Measurements from ENCODE around the gene SLC11A2.
A peak's percentile ranks its signal among the peaks of the same experiment; 100 is the strongest.
"Not testable (repeated sequence)": the region's sequence is repeated elsewhere in the genome, so short reads cannot be mapped to it uniquely, and the experiment has no call there.

Gene SLC11A2

DNA sequence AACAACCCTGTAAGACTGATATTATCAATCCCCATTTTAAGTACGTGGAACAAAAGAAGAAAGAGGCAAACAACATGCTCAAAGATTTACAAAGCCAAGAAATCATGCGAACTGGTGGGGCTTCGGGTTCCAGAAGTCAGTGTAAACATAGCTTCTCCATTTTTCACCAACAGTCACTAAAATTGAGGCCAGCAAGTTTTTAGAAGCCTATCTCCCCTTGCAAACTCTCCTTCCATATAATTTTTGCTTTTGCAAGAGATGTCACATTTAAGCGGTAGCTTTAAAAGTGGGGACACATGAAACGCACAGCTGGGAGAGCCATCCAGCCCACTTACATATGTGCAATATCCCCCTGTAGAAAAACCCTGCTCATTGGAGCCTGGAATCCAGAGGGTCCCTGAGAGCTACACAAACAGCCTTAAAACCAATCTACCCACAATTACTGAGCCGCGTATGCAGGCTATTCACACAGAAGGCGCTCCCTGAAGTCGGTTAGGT lies 797 bp downstream of the SLC11A2 start:
- DNase-seq, result peak; percentile 23

GRCh38 chr12:51023625-51024382 lies 2.4 kb downstream of the SLC11A2 start:
- no peak for DNase-seq

DNA sequence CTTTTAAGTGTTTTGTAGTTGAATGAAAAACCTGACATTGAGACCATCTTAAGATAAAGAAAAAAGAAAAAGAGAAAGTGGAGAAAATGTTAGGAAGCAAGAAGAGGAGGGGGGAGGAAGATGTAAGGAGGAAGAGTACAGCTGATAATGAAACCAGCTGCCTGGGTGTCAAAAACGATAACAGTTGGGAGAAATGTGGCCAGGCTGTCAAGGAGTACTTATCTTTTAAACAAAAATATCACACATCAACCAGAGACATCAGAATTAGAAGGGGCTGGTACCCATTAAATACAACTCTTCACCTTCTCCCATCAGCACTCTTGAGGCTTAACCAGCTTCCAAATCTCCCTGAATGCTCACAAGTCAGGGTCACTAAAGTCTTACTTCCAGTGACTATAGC lies 4.5 kb downstream of the SLC11A2 start:
- DNase-seq, result peak; percentile 51

DNA sequence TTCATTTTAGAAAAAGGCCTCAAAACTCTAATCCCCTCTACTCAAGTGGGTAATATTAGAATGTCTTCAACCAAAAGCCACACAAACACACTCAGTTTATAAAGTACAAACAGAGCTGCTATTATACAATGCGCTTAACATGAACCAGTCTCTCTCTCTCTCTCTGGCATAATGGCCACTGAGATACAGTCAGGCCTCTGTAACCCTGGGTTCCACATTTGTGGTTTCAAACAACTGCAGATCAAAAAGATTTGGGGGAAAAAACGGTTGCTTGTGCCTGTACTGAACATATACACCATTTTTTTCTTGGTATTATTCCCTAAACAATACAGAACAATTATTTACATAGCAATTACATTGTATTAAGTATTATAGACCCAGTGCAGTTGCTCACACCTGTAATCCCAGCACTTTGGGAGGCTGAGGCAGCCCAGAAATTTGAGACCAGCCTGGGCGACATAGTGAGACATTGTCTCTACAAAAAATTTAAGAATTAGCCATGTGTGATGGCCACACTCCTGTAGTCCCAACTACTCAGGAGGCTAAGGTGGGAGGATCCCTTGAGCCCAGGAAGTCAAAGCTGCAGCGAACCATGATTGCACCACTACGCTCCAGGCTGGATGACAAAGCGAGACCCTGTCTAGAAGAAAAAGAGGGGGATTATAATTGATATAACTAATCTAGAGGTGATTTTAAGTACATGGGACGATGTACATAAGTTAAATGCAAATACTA lies 5.6 kb downstream of the SLC11A2 start:
- DNase-seq, result no peak

GRCh38 chr12:51019927-51020326 lies 6.3 kb downstream of the SLC11A2 start:
- peak; percentile 37 for DNase-seq

DNA sequence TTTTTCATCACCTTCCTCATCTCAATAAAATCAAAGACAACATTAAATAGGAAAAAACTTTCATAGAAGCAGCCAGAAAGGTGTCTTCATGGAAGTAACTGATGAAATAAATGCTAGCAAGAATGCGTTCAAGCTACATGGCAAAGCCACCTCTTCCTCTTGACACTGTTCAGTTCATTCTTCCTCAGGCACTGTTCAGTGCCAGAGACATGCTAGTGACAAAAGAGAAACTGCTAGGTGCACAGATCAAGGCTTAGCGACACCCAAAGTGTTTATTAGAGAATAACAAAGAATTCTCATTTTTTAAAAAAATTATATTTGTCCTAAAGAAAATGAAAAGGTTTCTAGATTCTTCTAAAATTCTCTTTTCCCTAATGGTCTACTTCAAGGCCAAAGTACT lies 7.2 kb downstream of the SLC11A2 start:
- DNase-seq, result no peak

DNA sequence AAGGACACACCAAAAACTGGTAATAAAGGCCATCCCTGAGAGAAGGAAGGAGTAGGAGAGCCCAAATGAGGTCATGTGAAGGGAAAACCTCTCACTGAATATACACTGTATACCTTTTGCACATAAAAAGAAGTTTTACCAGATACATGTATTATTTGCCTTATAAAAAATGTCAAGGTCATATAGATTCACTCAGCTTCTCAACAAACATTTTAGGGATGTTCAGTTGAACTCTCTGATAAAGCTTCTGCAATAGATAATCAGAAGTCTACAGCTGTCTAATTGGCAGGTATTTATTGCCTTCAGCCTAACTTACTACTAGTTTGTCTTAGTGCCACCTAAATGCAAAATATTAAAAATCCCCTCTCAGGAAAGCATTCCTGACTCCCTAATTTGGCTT lies 8.7 kb downstream of the SLC11A2 start:
- DNase-seq, result no peak

- not testable (repeated sequence) for DNase-seq
Measured at GRCh38 chr12:51014467-51014866, 11.7 kb downstream of the SLC11A2 start.

DNA sequence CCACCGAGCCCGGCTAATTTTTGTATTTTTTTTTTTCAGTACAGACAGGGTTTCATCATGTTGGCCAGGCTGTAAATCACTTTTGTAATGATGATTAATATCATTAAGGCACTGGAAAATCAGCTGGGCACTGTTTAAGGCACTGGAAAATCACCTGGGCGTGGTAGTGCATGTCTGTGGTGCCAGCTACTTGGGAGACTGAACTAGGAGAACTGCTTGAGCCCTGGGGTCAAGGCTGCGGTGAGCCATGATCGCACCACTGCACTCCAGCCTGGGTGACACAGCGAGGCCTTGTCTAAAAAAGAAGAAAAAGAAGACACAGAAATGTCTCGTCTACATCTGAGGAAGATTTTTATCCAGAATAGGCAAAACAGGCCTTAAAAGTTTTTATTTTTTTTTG lies 12.7 kb downstream of the SLC11A2 start:
- DNase-seq, result no peak

DNA sequence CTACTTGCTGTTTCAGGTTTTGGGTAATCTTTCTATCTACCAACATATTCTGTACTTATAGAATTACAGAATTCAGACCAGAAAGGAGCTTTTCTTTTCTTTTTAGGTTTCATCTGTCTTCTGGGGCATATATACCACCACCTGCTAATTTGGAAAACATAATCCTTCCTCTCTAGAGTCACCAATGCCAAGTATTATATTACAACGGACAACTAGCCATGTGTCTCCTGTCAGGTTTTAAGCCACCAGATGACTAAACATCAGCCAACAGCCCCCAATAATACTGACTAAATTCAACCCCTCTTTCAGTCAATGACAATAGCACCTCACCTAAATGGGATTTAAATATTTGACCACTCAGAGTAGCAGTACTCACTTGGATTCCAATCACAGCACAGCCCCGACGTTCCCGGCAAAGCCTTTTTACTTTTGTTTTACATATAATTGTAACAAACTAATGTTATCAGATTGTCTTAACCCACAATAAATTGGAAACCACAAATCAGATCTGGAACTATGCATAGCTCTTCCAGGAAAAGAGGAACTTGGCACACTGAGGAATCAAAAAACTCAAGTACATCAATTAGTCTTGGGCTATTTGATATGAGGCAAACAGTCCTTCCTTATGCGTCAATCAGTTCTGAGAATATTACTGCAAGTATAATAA lies 13.5 kb downstream of the SLC11A2 start:
- DNase-seq, result peak; percentile 55

GRCh38 chr12:51011955-51012354 lies 14.2 kb downstream of the SLC11A2 start:
- peak; percentile 61 for DNase-seq

GRCh38 chr12:51009056-51009440 lies 17.1 kb downstream of the SLC11A2 start:
- DNase-seq, result peak; percentile 95

DNA sequence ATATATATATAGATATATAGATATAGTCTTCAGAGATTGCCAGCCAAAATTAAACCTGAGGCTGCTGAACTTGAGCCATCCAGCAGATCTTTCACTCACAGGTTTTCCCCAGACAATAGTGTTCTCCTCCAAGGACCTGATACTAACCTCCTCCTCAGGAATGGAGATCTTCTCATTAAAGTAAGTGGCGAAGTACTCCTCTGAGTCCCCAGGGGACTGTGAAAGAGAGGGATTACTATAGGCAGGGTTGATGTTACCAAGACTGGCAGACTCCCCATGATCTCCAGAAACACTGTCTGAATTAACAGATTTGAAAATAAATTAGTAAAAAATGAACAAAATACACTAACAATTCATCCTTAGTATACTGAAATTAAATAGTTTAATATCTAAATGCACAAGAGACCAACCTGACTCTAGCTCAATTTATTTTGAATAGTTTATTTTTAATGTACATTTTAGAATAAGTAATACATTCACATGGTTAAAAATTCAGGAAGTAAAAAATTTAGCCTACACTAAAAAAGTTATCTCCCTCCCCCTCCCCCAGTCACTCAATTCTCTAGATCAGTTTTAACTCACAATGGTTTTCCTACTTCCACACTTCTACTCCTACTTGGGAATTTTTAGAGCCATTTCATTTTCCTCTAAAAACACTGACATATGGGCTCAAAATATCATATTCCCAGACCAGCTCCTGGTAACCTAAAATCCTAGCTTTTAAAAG lies 17.7 kb downstream of the SLC11A2 start:
- no peak for DNase-seq

DNA sequence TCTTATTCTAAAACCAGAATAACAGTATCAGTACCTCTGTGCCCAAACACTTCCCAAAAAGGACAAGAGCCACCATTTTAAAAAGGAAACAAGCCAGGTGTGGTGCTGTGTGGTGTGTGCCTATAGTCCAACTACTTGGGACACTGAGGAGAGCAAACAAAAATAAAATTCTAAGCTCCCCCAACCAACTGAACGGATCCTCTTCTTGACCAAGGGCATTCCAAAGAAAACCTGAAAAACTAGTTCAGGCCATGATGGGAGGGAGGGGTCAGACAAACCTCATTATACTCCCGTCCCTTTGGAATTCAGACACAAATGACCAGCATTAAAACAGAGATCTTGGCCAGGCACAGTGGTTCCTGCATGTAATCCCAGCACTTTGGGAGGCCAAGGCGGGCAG lies 20.5 kb downstream of the SLC11A2 start:
- no peak for DNase-seq

- no peak for DNase-seq
Measured at GRCh38 chr12:51005030-51005429, 21.2 kb downstream of the SLC11A2 start.

DNA sequence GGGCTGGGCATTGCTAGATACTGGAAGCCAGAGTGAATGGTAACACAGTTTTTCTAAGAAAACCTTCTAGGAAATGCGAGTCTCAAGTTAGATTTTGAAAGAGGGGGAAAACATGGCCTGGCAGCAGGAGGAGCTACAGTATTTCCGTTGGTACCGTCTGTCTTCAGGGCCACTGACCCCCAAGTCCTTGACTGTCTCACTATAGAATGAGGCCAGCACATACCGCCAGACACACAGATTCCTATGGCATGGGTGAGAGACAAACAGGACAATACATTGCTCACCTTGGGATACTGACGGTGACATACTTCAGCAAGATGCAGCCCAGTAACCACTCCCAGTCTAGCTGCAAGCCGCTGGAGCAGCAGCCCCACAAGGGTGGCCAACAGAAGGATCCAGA lies 21.7 kb downstream of the SLC11A2 start:
- DNase-seq, result no peak

DNA sequence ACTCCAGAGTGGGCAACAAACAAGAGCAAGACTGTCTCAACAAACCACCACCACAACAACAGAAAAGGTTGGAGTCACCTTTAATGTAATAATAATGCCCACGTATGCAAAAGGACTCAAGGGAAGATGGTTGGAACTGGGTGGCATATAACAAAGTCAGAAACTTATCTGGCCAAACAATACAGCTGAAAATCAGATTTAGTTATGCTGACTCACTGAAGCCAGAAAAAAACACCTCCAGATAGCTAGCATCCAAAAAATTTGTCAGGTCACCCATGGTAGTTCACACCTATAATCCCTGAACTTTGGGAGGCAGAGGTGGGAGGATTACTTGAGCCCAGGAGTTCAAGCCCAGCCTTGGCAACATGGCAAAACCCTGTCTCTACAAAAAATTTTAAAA lies 24.4 kb downstream of the SLC11A2 start:
- no peak for DNase-seq

DNA sequence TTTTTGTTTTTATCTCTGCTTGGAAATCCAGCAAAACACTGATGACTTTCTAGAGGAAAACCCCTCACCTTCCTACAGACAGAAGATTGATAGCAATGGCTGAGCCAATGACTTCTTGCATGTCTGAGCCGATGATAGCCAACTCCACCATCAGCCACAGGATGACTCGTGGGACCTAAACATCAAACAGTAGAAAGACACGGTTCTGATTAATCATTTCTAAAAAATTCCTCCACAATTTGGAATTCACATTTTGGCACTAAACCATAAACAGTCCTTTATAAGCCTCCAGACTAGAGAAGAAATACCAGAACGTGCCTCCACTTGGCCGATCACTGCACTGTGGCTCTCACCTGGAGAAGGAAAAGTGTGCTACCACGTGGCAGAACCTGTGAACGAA lies 25.9 kb downstream of the SLC11A2 start:
- DNase-seq, result no peak

DNA sequence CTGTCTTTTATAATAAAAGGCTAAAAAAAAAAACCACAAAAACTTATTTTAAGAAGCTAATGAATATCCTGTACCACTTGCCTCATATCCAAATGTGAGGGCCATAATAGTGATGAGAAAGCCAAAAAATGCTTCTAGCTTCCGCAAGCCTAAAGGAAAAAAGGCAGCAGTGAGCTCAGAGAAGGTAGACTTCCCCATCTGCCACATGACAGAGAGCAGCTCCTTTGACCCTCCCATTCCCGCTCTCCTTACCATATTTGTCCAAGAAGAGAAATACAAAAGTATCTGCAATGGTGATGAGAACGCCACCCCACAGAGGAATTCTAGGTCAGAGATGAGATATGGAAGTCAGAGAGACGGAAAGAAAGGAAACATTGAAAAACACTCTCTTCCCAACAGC lies 27.1 kb downstream of the SLC11A2 start:
- DNase-seq, result peak; percentile 58

- DNase-seq, result no peak
Measured at GRCh38 chr12:50992819-50993218, 33.4 kb downstream of the SLC11A2 start.

- DNase-seq, result peak; percentile 43
Measured at GRCh38 chr12:50991291-50991690, 34.9 kb downstream of the SLC11A2 start.

DNA sequence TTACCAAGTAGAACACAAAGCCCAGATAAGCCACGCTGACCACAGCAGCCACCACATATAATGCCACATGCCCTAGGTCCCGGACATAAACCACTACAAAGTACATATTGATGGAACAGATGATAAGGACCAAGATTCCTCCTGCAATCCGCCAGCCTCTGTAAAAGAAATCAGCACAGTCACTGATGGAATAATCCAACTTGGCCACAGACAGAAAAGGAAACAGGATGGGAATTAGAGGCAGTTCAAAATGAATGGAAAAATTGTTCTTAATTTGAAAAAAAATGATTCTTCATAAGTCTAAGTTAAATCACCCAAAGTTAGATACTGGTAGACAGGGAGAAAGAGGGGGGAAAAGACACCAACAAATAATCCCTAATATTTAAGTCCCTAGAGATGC lies 35.4 kb downstream of the SLC11A2 start:
- no peak for DNase-seq

DNA sequence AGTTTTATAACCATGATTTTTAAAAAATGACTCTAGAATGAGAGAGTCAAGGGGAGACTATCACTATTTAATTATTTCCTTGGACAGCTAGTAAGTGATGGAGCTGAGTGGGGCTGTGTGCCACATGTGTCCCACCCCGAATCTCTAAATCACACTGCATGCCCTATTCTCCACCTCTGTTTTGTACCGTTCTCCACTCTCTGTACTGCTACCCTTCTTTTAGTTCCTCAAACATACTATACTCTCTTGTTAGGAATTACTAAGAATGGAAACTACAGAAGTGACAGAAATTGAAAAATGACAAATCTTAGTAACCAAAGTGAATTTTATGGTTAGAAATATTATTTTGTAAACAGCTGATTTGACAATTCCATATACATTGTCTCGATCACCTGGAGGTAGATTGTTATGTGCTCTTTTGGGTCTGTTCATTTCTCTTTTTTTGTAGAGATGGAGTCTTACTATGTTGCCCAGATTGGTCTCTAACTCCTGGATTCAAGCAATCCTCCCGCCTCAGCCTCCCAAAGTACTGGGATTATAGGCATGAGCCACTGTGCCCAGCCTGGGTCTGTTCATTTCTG lies 35.9 kb downstream of the SLC11A2 start:
- no peak for DNase-seq
